NT2/D1 (cell line): ENCODE data around the gene CFAP54.
"Not testable (repeated sequence)": the region's sequence is repeated elsewhere in the genome, so short reads cannot be mapped to it uniquely, and the experiment has no call there.

Experiments
- DNase-seq: peaks from one replicate; pipeline ENCODE4 v3.0.0-alpha.2; 2011; ENCODE audit warnings: low read depth, low spot score
- H3K27me3 ChIP-seq: 2 replicates; pipeline ENCODE4 v1.6.0; 2011; ENCODE audit warnings: mild to moderate bottlenecking; ENCODE audit not compliant: insufficient read length, insufficient read depth
- H3K36me3 ChIP-seq: 2 replicates; pipeline ENCODE4 v1.6.1; 2011; ENCODE audit warnings: mild to moderate bottlenecking, low read length, mixed read lengths; ENCODE audit not compliant: insufficient read depth, insufficient read length
- H3K4me1 ChIP-seq: 2 replicates; pipeline ENCODE4 v1.5.1; 2011; ENCODE audit not compliant: insufficient read depth, insufficient read length
- H3K4me3 ChIP-seq: 2 replicates; pipeline ENCODE4 v1.5.1; 2011; ENCODE audit warnings: low read depth; ENCODE audit not compliant: insufficient read length
- H3K9ac ChIP-seq: 2 replicates; pipeline ENCODE4 v1.6.0; 2011; ENCODE audit warnings: low read depth; ENCODE audit not compliant: insufficient read length
- H3K9me3 ChIP-seq: 2 replicates; pipeline ENCODE4 v1.5.1; 2011; ENCODE audit warnings: mild to moderate bottlenecking, low read length; ENCODE audit not compliant: insufficient read depth
- SUZ12 ChIP-seq: IDR thresholded peaks from 2 replicates; pipeline ENCODE4 v1.6.1; 2011; ENCODE audit not compliant: insufficient read length, insufficient read depth; ENCODE audit errors: extremely low read depth
- YY1 ChIP-seq: IDR thresholded peaks from 2 replicates; pipeline ENCODE4 v1.6.1; 2011; ENCODE audit not compliant: insufficient read length, insufficient read depth
- ZNF274 ChIP-seq: IDR thresholded peaks from 2 replicates; pipeline ENCODE4 v1.6.1; 2011; ENCODE audit warnings: mild to moderate bottlenecking, low read depth, low read length

CFAP54 gene

GRCh38 chr12:96482086-96482485 is 7.3 kb upstream of the CFAP54 start:
- Histone ChIP-seq H3K36me3 (no peaks in the 10 kb centered on the region), H3K4me3 (no peak overlapping the region), H3K9ac (no peak overlapping the region), H3K27me3 (no peaks in the 10 kb centered on the region), H3K9me3 (no peaks in the 10 kb centered on the region), H3K4me1 (no peaks in the 10 kb centered on the region)
- no peak for DNase-seq
- TF ChIP-seq SUZ12, result no peak
- TF ChIP-seq ZNF274, result no peak
- no peak for TF ChIP-seq YY1

GRCh38 chr12:96483116-96483515 is 6.3 kb upstream of the CFAP54 start:
- Histone ChIP-seq H3K4me1 (no peaks in the 10 kb centered on the region), H3K9ac (no peak overlapping the region), H3K36me3 (no peaks in the 10 kb centered on the region), H3K9me3 (no peaks in the 10 kb centered on the region), H3K27me3 (no peaks in the 10 kb centered on the region), H3K4me3 (no peak overlapping the region)
- TF ChIP-seq SUZ12 (no peak), ZNF274 (no peak), YY1 (no peak)
- no peak for DNase-seq

GRCh38 chr12:96486751-96487613 is 2.4 kb upstream of the CFAP54 start:
- H3K9me3 ChIP-seq, result no peaks in the 10 kb centered on the region
- no peak overlapping the region for H3K4me3 ChIP-seq
- H3K27me3 ChIP-seq, result peaks cover 16% of the 10 kb centered on the region
- H3K36me3 ChIP-seq, result no peaks in the 10 kb centered on the region
- DNase-seq, result no peak
- no peaks in the 10 kb centered on the region for H3K4me1 ChIP-seq
- no peak for TF ChIP-seq YY1
- TF ChIP-seq ZNF274, result no peak
- TF ChIP-seq SUZ12, result no peak
- H3K9ac ChIP-seq, result no peak overlapping the region

- peaks cover 16% of the 10 kb centered on the region for H3K27me3 ChIP-seq
- no peaks in the 10 kb centered on the region for H3K9me3 ChIP-seq
- H3K9ac ChIP-seq, result no peak overlapping the region
- TF ChIP-seq ZNF274 (no peak), YY1 (no peak), SUZ12 (no peak)
- H3K36me3 ChIP-seq, result no peaks in the 10 kb centered on the region
- H3K4me1 ChIP-seq, result no peaks in the 10 kb centered on the region
- no peak for DNase-seq
- no peak overlapping the region for H3K4me3 ChIP-seq
These were observed 1.7 kb upstream of the CFAP54 start for GRCh38 chr12:96487634-96488033.

- Histone ChIP-seq H3K4me1 (no peaks in the 10 kb centered on the region), H3K9ac (no peak overlapping the region), H3K4me3 (no peak overlapping the region), H3K27me3 (peaks cover 16% of the 10 kb centered on the region), H3K9me3 (no peaks in the 10 kb centered on the region), H3K36me3 (no peaks in the 10 kb centered on the region)
- DNase-seq, result no peak
- TF ChIP-seq YY1, result no peak
- no peak for TF ChIP-seq ZNF274
- no peak for TF ChIP-seq SUZ12
These were observed 3.7 kb downstream of the CFAP54 start for GRCh38 chr12:96493106-96493505.

GRCh38 chr12:96494154-96494553 is 4.8 kb downstream of the CFAP54 start:
- not testable (repeated sequence) for H3K9me3 ChIP-seq, H3K27me3 ChIP-seq, H3K9ac ChIP-seq, H3K36me3 ChIP-seq, H3K4me1 ChIP-seq, DNase-seq, H3K4me3 ChIP-seq

- TF ChIP-seq SUZ12, result no peak
- TF ChIP-seq ZNF274, result no peak
- no peak for TF ChIP-seq YY1
- Histone ChIP-seq H3K27me3 (peaks cover 2% of the 10 kb centered on the region), H3K9me3 (no peaks in the 10 kb centered on the region), H3K36me3 (no peaks in the 10 kb centered on the region), H3K9ac (no peak overlapping the region), H3K4me3 (no peak overlapping the region), H3K4me1 (no peaks in the 10 kb centered on the region)
- DNase-seq, result no peak
These were observed 5.8 kb downstream of the CFAP54 start for GRCh38 chr12:96495155-96495554.
